OCI-LY1 (cell line): ENCODE results near the gene CHMP1A.
"Not testable (repeated sequence)": the region's sequence is repeated elsewhere in the genome, so short reads cannot be mapped to it uniquely, and the experiment has no call there.

Source experiments
- H2AFZ ChIP-seq: fragments of 200-600 bp; sonication (generic), shearing (Covaris generic); 2 replicates; pipeline ENCODE4 v1.6.0; 2014; ENCODE audit warnings: antibody characterized with exemption, mild to moderate bottlenecking, low read length
- H3F3A ChIP-seq: fragments of 200-600 bp; sonication (generic), shearing (Covaris generic); 2 replicates; pipeline ENCODE4 v1.6.0; 2014; ENCODE audit warnings: mild to moderate bottlenecking, antibody characterized with exemption, low read length, moderate library complexity; ENCODE audit not compliant: insufficient read depth
- H3K27ac ChIP-seq: fragments of 200-600 bp; sonication (generic); 2 replicates; pipeline ENCODE4 v1.5.1; 2014; ENCODE audit warnings: low read length, mixed run types, mild to moderate bottlenecking, low read depth; ENCODE audit not compliant: poor library complexity, severe bottlenecking
- H3K27me3 ChIP-seq: fragments of 200-600 bp; sonication (generic); 2 replicates; pipeline ENCODE4 v1.6.0; 2014; ENCODE audit warnings: antibody characterized with exemption, mild to moderate bottlenecking, low read length, moderate library complexity; ENCODE audit not compliant: insufficient read depth
- H3K36me3 ChIP-seq: fragments of 200-600 bp; sonication (generic); 2 replicates; pipeline ENCODE4 v1.6.1; 2014; ENCODE audit warnings: mild to moderate bottlenecking, antibody characterized with exemption, low read length, moderate library complexity, mixed read lengths; ENCODE audit not compliant: insufficient read depth
- H3K4me1 ChIP-seq: fragments of 200-600 bp; sonication (generic); 2 replicates; pipeline ENCODE4 v1.5.1; 2014; ENCODE audit warnings: mild to moderate bottlenecking, low read length, moderate library complexity; ENCODE audit not compliant: insufficient read depth, severe bottlenecking
- H3K4me2 ChIP-seq: fragments of 200-600 bp; sonication (generic), shearing (Covaris generic); 2 replicates; pipeline ENCODE4 v1.6.1; 2014; ENCODE audit warnings: low read length
- H3K4me3 ChIP-seq: fragments of 200-600 bp; sonication (generic); 2 replicates; pipeline ENCODE4 v1.5.1; 2014; ENCODE audit warnings: low read length, low read depth, mild to moderate bottlenecking, mixed read lengths; ENCODE audit not compliant: poor library complexity, severe bottlenecking
- H3K79me2 ChIP-seq: fragments of 200-600 bp; shearing (Covaris generic); 2 replicates; pipeline ENCODE4 v1.6.1; 2016; ENCODE audit warnings: mixed run types, low read length, mixed read lengths; ENCODE audit not compliant: insufficient read depth
- H3K9ac ChIP-seq: fragments of 200-600 bp; sonication (generic), shearing (Covaris generic); 2 replicates; pipeline ENCODE4 v1.6.1; 2014; ENCODE audit warnings: mild to moderate bottlenecking, low read length, mixed read lengths
- H3K9me2 ChIP-seq: fragments of 200-600 bp; sonication (generic), shearing (Covaris generic); 2 replicates; pipeline ENCODE4 v1.6.1; 2014; ENCODE audit warnings: low read depth, mild to moderate bottlenecking, low read length, mixed read lengths
- H3K9me3 ChIP-seq: fragments of 200-600 bp; shearing (Covaris generic); 2 replicates; pipeline ENCODE4 v1.6.1; 2014; ENCODE audit warnings: low read length, mixed read lengths
- H4K20me1 ChIP-seq: fragments of 200-600 bp; sonication (generic), shearing (Covaris generic); 2 replicates; pipeline ENCODE4 v1.6.0; 2016; ENCODE audit warnings: mild to moderate bottlenecking, low read length; ENCODE audit not compliant: insufficient read depth
- CTCF ChIP-seq: fragments of 200-600 bp; sonication (generic), shearing (Covaris generic); IDR thresholded peaks from 2 replicates; pipeline ENCODE4 v1.5.1; 2017; ENCODE audit warnings: mild to moderate bottlenecking, antibody characterized with exemption, low read length, moderate library complexity, mixed read lengths
- EZH2 ChIP-seq: fragments of 200-600 bp; sonication (generic), shearing (Covaris generic); IDR thresholded peaks from 2 replicates; pipeline ENCODE4 v1.8.0; 2017; ENCODE audit warnings: borderline replicate concordance, mixed run types, mild to moderate bottlenecking, antibody characterized with exemption, low read length, moderate library complexity, mixed read lengths

CHMP1A gene

GRCh38 chr16:89700100-89700648 is 42.7 kb upstream of the CHMP1A start:
- Histone ChIP-seq H3K27ac (peak overlapping the region; percentile 16), H4K20me1 (no peaks in the 10 kb centered on the region), H3K9ac (peak overlapping the region; percentile 70; the same call in 1 of the 2 replicates), H2AFZ (no peak overlapping the region), H3K9me3 (no peaks in the 10 kb centered on the region), H3F3A (no peaks in the 10 kb centered on the region), H3K27me3 (no peaks in the 10 kb centered on the region), H3K79me2 (no peaks in the 10 kb centered on the region), H3K36me3 (peaks cover 17% of the 10 kb centered on the region), H3K9me2 (no peaks in the 10 kb centered on the region), H3K4me2 (peak overlapping the region; percentile 59), H3K4me3 (peak overlapping the region; percentile 67), H3K4me1 (peaks cover 22% of the 10 kb centered on the region)
- TF ChIP-seq EZH2 = no peak
- peak; percentile 57 for TF ChIP-seq CTCF

- not testable (repeated sequence) for H3K79me2 ChIP-seq, H3K27me3 ChIP-seq, H3K27ac ChIP-seq, H4K20me1 ChIP-seq, H3K9ac ChIP-seq, H2AFZ ChIP-seq, H3K9me2 ChIP-seq, H3K9me3 ChIP-seq, H3K4me3 ChIP-seq, H3F3A ChIP-seq
- Histone ChIP-seq H3K4me1 (peaks cover 22% of the 10 kb centered on the region), H3K36me3 (peaks cover 21% of the 10 kb centered on the region), H3K4me2 (peak overlapping the region; percentile 56)
These were observed 42.2 kb upstream of the CHMP1A start for GRCh38 chr16:89699629-89700099.

- H4K20me1 ChIP-seq, H3K27ac ChIP-seq, H2AFZ ChIP-seq, H3K27me3 ChIP-seq, H3F3A ChIP-seq, H3K9me3 ChIP-seq, H3K79me2 ChIP-seq, H3K4me3 ChIP-seq, H3K9me2 ChIP-seq, H3K4me2 ChIP-seq, H3K9ac ChIP-seq: not testable (repeated sequence)
- peaks cover 29% of the 10 kb centered on the region for H3K36me3 ChIP-seq
- H3K4me1 ChIP-seq = peaks cover 22% of the 10 kb centered on the region
These were observed 41.2 kb upstream of the CHMP1A start for GRCh38 chr16:89698717-89699116.

GRCh38 chr16:89697616-89698331 is 40.3 kb upstream of the CHMP1A start:
- TF ChIP-seq EZH2 (no peak), CTCF (no peak)
- Histone ChIP-seq H3K4me2 (no peak overlapping the region), H3K9ac (no peak overlapping the region), H3K36me3 (peaks cover 38% of the 10 kb centered on the region), H2AFZ (no peak overlapping the region), H3K4me1 (peaks cover 22% of the 10 kb centered on the region), H3F3A (no peaks in the 10 kb centered on the region), H3K4me3 (no peak overlapping the region), H3K27me3 (no peaks in the 10 kb centered on the region), H3K79me2 (no peaks in the 10 kb centered on the region), H4K20me1 (no peaks in the 10 kb centered on the region), H3K9me2 (no peaks in the 10 kb centered on the region), H3K9me3 (no peaks in the 10 kb centered on the region), H3K27ac (no peak overlapping the region)
